Prostate gland (tissue), 2 donors: ENCODE data around the gene LAMTOR2.

ENCODE experiments used
- CTCF ChIP-seq, 4 experiments: fragments of 200-600 bp in 2 of 4; fragments of 450-650 bp in 2 of 4; sonication (generic) in 2 of 4; IDR thresholded peaks; 1 replicate in 3 of 4; 2 replicates in 1 of 4; pipeline ENCODE4 v1.5.1; 2016 to 2019; ENCODE audit warnings: antibody characterized with exemption in 4 of 4, mild to moderate bottlenecking in 2 of 4, moderate library complexity in 2 of 4
- POLR2A ChIP-seq: fragments of 450-650 bp; IDR thresholded peaks from one replicate; pipeline ENCODE4 v1.6.1; 2016; ENCODE audit warnings: antibody characterized with exemption, mild to moderate bottlenecking
- POLR2AphosphoS5 ChIP-seq: sonication (generic); formaldehyde crosslinking; IDR thresholded peaks from one replicate; pipeline ENCODE4 v1.6.1; 2017; ENCODE audit warnings: antibody characterized with exemption

- TF ChIP-seq CTCF (IDR thresholded peaks at IDR 0.05), result no peak
- no peak for TF ChIP-seq POLR2AphosphoS5
- no peak for TF ChIP-seq POLR2A
Measured at GRCh38 chr1:156006666-156007376, 47.8 kb upstream of the LAMTOR2 start.
